HG02642 (cell line): Measurements from ENCODE around the gene NFIB.

Source experiments
- ATAC-seq: cut with Tn5 transposase; IDR thresholded peaks from one replicate; pipeline ENCODE4 v1.9.1; 2021; ENCODE audit warnings: mild to moderate bottlenecking; ENCODE audit not compliant: unreplicated experiment, poor library complexity

Gene NFIB

GRCh38 chr9:14165376-14166035 is 148.4 kb downstream of the NFIB start:
- no peak for ATAC-seq

- ATAC-seq: no peak
These were observed 149.0 kb downstream of the NFIB start for GRCh38 chr9:14164908-14165307.

- no peak for ATAC-seq
These were observed 154.3 kb downstream of the NFIB start for GRCh38 chr9:14159440-14160216.

- ATAC-seq: no peak
These were observed 155.0 kb downstream of the NFIB start for GRCh38 chr9:14158916-14159315.

GRCh38 chr9:14158136-14158813 is 155.7 kb downstream of the NFIB start:
- ATAC-seq: no peak

GRCh38 chr9:14157191-14157590 is 156.8 kb downstream of the NFIB start:
- no peak for ATAC-seq

- peak; percentile 97 for ATAC-seq
These were observed 157.9 kb downstream of the NFIB start for GRCh38 chr9:14156046-14156445.

- ATAC-seq: no peak
These were observed 158.7 kb downstream of the NFIB start for GRCh38 chr9:14155237-14155636.

- no peak for ATAC-seq
These were observed 160.6 kb downstream of the NFIB start for GRCh38 chr9:14153310-14153720.

- no peak for ATAC-seq
These were observed 162.5 kb downstream of the NFIB start for GRCh38 chr9:14151451-14151850.

DNA sequence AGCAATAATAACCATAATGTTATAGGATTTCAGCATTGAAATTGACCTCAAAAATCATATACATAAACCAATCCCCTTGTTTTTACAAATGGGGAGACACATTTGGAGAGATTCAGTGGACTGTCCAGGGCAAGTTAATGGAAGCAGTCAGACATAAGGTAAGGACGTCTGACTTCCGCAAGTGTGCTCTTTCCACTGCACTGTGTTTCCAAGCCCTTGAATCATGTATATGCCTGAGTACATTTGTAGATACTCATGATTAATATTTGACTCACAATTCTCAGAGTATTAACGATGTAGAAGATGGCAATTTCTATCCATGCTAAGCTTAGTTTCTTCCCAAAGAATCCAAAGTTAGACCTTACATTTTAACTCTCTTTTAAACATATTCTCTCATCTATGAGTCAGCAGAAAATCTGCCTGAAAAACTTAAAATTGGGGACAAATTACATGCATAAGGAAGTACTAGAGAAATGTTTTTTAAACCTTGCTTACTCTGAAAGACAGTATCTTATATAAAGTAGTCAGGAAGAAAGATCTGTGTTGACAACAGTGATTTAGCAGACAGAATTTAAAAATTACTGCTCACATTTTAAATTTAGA is 165.3 kb downstream of the NFIB start:
- ATAC-seq: no peak

- no peak for ATAC-seq
These were observed 166.2 kb downstream of the NFIB start for GRCh38 chr9:14147738-14148137.

- ATAC-seq: no peak
These were observed 167.6 kb downstream of the NFIB start for GRCh38 chr9:14146201-14146874.

DNA sequence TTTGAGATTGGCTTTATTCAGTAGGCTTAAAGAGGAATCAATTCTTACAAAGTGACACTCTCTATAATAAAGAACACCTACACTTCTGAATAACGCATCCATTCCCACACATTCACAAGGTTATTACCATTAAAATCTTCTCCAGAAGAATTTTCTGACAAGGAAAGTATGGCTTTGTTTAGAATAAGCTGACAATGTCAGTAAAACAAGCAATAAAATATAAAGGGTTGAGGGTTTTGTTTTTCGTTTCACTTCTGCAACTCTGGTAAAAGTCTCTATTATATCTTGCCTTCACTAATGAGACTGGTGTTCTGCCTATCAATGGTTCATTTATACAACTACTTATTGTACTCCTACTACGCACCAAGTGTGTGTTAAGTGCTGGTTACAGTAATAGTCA is 169.7 kb downstream of the NFIB start:
- ATAC-seq: no peak

DNA sequence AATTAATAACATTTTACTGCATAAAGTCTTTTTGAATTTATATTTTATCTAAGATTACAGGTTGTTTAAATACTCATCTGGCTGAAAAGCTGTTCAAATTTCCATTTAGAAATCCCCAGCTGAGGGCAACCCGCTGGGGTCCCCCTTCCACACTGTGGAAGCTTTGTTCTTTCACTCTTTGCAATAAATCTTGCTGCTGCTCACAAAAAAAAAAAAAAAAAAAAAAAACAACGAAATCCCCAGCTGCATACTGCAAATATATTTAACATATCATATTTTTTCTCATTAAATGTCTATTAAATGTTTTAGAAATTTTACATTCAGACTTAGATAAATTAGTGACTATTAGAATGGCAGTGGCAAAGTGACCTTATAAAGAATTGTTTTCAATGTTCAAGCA is 172.2 kb downstream of the NFIB start:
- ATAC-seq: no peak

DNA sequence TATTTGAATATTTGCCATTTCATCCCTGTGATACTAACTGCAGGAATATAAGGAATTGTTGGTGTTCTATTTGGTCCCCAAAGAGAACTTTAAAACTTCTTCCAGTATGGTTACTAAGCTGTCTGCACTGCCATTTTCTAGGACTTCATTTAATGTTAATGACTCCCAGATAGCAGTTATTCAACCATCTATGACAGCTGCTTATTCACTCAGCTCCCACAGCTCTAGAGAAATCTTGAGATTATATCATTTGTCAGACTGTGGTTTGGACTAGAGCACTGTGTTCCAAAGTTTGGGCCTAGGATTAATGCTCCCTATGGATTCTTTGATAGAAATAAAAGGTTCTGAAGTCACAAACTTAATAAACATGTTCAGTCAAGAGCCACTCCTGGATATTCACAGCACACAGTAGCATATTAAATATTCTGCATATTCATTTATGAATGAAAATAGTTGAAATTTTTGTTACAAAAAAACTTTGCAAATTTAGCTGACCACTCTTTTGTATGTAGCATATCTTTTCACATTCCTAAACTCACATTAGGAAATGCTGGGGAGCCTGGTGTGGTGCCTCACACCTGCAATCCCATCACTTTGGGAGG is 173.7 kb downstream of the NFIB start:
- ATAC-seq: no peak

DNA sequence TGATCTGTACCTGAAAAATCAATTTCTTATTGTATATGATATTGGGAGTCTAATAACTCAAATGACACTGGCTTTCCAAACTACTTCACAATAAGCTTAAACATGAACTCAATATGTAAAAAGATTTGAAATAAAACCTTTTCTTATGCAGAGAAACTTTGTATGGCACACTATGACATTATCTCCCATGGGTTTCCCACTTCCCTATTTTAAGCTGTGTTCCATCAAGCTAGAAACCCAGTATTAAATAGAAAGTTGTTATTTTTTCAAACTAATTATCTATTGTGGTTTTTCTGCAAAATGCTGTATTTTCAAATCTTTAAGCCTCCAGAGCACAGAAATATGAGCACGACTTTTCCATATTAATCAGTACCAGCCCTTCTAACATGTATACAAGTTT is 174.7 kb downstream of the NFIB start:
- ATAC-seq: no peak

DNA sequence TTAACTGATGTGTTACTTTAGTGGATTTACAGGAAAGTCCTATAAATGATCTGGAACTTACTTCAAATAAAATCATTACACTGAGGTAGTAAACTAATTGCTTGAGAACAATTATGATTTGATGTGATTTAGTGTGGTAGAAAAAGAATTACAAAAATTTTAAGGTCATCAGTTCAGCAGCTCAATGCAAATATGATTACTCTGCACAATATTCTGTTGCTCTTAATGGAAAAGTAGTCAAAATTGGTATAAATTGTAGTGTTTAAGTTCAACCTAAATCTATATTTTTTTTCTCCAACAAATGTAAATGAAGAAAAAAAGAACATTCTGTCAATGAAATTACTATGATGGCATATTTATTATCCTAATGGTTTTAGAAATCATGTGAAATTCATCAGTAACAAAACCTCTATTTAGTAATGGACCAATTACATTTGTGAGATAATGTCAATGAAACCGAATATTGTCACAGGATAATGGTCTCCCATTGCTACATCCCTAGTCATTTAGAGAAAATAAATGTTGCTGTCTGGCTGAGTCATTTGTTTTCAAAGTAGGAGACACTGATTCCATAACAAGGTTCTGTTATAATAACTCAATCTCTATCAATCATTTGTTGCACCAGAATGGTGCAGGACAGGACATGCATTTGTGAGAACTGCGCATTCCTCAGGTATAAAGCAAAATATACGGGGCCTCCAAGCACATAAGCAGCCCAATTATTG is 177.1 kb downstream of the NFIB start:
- ATAC-seq: no peak

- no peak for ATAC-seq
These were observed 177.8 kb downstream of the NFIB start for GRCh38 chr9:14136047-14136635.
